ENCODE results near the gene SMIM23. TPM values are rescaled to one million over a fixed set of nuclear protein-coding genes. Genes with fewer than 3 reads are reported as not detected.

Gene SMIM23
- total RNA-seq, 2 experiments from 2014 or later, result not detected

- no peak for TF ChIP-seq EZH2phosphoT487 (IDR thresholded peaks at IDR 0.05; ENCODE audit: borderline replicate concordance, low read depth, low read length)
- no peak for TF ChIP-seq CTCF (conservative IDR thresholded peaks at IDR 0.05; ENCODE audit: low read length)
- ChIA-PET CTCF (ENCODE audit: unreplicated experiment) (no interaction called here), POLR2A (no interaction called here)
- Histone ChIP-seq H3K4me3 (ENCODE audit: low read depth, low read length, poor library complexity, severe bottlenecking) (no peak overlapping the region), H3K4me2 (ENCODE audit: low read length) (no peak overlapping the region), H3K9me3 (ENCODE audit: low read length) (no peaks in the 10 kb centered on the region), H3K9me2 (ENCODE audit: insufficient read depth, low read length) (no peaks in the 10 kb centered on the region), H4K20me1 (ENCODE audit: insufficient read depth, low read length) (no peaks in the 10 kb centered on the region), H3K4me1 (ENCODE audit: insufficient read depth, low read length, poor library complexity, severe bottlenecking) (no peaks in the 10 kb centered on the region), H3K79me2 (ENCODE audit: insufficient read depth, low read depth, low read length) (no peaks in the 10 kb centered on the region), H3K27ac (ENCODE audit: low read depth, low read length, poor library complexity, severe bottlenecking) (no peak overlapping the region), H3K36me3 (ENCODE audit: insufficient read depth, low read length) (no peaks in the 10 kb centered on the region), H2AFZ (ENCODE audit: low read length) (no peak overlapping the region)
- DNase-seq (ENCODE audit: low spot score), result no peak
- intact Hi-C loops (cut with micrococcal nuclease; ENCODE audit: unreplicated experiment), result no loop called here
- no TSS peak for BruUV-seq (replicated peaks)
Measured at GRCh38 chr5:171808453-171808852, 22.8 kb downstream of the SMIM23 start.

DNA sequence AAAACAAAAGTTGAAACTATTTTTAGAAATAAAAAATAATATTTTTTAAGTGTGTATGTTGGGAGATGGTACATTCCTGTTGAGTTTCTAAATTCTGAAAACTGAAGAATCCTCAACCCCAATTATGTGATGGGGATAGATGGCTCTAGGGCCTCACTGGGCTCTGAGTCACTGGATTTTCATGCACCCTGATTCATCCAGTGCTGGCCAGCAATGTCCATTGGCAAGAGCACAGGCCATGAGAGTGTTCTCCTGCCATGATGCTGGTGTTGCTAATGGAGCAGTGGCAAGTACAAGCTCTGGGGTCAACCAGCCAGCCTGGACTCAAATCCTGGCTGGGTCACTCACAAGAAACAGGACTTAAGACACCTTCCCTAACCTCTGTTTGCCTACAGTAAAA is 23.3 kb downstream of the SMIM23 start:
- H3K4me1 ChIP-seq (ENCODE audit: insufficient read depth, low read length, poor library complexity, severe bottlenecking), result no peaks in the 10 kb centered on the region
- CTCF ChIA-PET (ENCODE audit: unreplicated experiment), result no interaction called here
- POLR2A ChIA-PET, result interaction anchor here (0.7 kb wide), 1 partner anchor 13 kb away, joined by 3 read pairs; no protein-coding TSS in a partner anchor
- no peak overlapping the region for H2AFZ ChIP-seq (ENCODE audit: low read length)
- no TSS peak for BruUV-seq (replicated peaks)
- no peaks in the 10 kb centered on the region for H4K20me1 ChIP-seq (ENCODE audit: insufficient read depth, low read length)
- H3K36me3 ChIP-seq (ENCODE audit: insufficient read depth, low read length), result no peaks in the 10 kb centered on the region
- H3K27ac ChIP-seq (ENCODE audit: low read depth, low read length, poor library complexity, severe bottlenecking), result no peak overlapping the region
- H3K4me2 ChIP-seq (ENCODE audit: low read length), result no peak overlapping the region
- no peak for TF ChIP-seq CTCF (conservative IDR thresholded peaks at IDR 0.05; ENCODE audit: low read length)
- TF ChIP-seq EZH2phosphoT487 (IDR thresholded peaks at IDR 0.05; ENCODE audit: borderline replicate concordance, low read depth, low read length), result no peak
- H3K4me3 ChIP-seq (ENCODE audit: low read depth, low read length, poor library complexity, severe bottlenecking), result no peak overlapping the region
- intact Hi-C loops (cut with micrococcal nuclease; ENCODE audit: unreplicated experiment), result no loop called here
- H3K9me3 ChIP-seq (ENCODE audit: low read length), result no peaks in the 10 kb centered on the region
- H3K9me2 ChIP-seq (ENCODE audit: insufficient read depth, low read length), result no peaks in the 10 kb centered on the region
- no peak for DNase-seq (ENCODE audit: low spot score)
- H3K79me2 ChIP-seq (ENCODE audit: insufficient read depth, low read depth, low read length), result no peaks in the 10 kb centered on the region

DNA sequence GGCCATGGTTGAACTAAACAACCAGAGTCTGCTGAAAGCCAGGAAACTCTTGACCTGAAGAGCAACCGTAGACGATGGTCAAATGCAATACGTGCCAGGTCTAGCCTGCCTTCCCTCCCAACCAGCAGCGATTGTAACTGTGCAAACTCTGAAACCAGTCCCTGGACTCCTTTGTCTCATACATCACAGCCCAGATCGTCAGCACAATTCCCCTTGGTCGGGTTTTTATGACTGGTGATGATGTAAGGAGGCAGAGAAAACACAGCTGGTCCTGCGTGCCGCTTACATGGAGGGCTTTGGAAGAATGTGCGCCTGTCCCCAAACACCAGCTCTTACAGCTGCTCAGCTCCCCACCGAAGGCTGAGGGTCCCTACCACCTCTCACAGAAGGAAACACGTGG is 24.6 kb downstream of the SMIM23 start:
- H3K4me3 ChIP-seq (ENCODE audit: low read depth, low read length, poor library complexity, severe bottlenecking), result no peak overlapping the region
- no peaks in the 10 kb centered on the region for H4K20me1 ChIP-seq (ENCODE audit: insufficient read depth, low read length)
- H3K4me2 ChIP-seq (ENCODE audit: low read length), result no peak overlapping the region
- no peak for TF ChIP-seq EZH2phosphoT487 (IDR thresholded peaks at IDR 0.05; ENCODE audit: borderline replicate concordance, low read depth, low read length)
- TF ChIP-seq CTCF (conservative IDR thresholded peaks at IDR 0.05; ENCODE audit: low read length), result no peak
- ChIA-PET CTCF (ENCODE audit: unreplicated experiment) (no interaction called here), POLR2A (no interaction called here)
- no peak overlapping the region for H2AFZ ChIP-seq (ENCODE audit: low read length)
- no peak for DNase-seq (ENCODE audit: low spot score)
- H3K4me1 ChIP-seq (ENCODE audit: insufficient read depth, low read length, poor library complexity, severe bottlenecking), result no peaks in the 10 kb centered on the region
- H3K27ac ChIP-seq (ENCODE audit: low read depth, low read length, poor library complexity, severe bottlenecking), result no peak overlapping the region
- H3K36me3 ChIP-seq (ENCODE audit: insufficient read depth, low read length), result no peaks in the 10 kb centered on the region
- H3K9me2 ChIP-seq (ENCODE audit: insufficient read depth, low read length), result no peaks in the 10 kb centered on the region
- intact Hi-C loops (cut with micrococcal nuclease; ENCODE audit: unreplicated experiment), result no loop called here
- H3K79me2 ChIP-seq (ENCODE audit: insufficient read depth, low read depth, low read length), result no peaks in the 10 kb centered on the region
- no peaks in the 10 kb centered on the region for H3K9me3 ChIP-seq (ENCODE audit: low read length)
- BruUV-seq (replicated peaks), result no TSS peak

Measured in OCI-LY7 (cell line).